AG04449 (cell line): ENCODE data around the gene KCTD1.

Experiments
- CTCF ChIA-PET: fragments of 350-600 bp; formaldehyde crosslinking; extraction: SDS; loops from one replicate; lab custom pipeline; 2021; ENCODE audit warnings: antibody characterized with exemption; lab: Yijun Ruan, JAX
- POLR2A ChIA-PET: fragments of 400-600, 350-600 bp; formaldehyde crosslinking; extraction: SDS; loops from one replicate; lab custom pipeline; 2020; ENCODE audit warnings: antibody characterized with exemption, inconsistent platforms; lab: Yijun Ruan, JAX
- DNase-seq: peaks from one replicate; pipeline ENCODE4 v3.0.0-alpha.2; 2010; ENCODE audit warnings: low read depth, low spot score
- H3K4me3 ChIP-seq: 2 replicates; pipeline ENCODE4 v1.5.1; 2011; ENCODE audit warnings: low read depth, mild to moderate bottlenecking, control low read depth, low read length
- CTCF ChIP-seq: IDR thresholded peaks from one replicate; pipeline ENCODE4 v1.5.1; 2011; ENCODE audit warnings: mild to moderate bottlenecking, moderate library complexity, low read length, control low read depth, inconsistent platforms; ENCODE audit not compliant: insufficient read depth; ENCODE audit errors: missing control alignments

The KCTD1 gene

DNA sequence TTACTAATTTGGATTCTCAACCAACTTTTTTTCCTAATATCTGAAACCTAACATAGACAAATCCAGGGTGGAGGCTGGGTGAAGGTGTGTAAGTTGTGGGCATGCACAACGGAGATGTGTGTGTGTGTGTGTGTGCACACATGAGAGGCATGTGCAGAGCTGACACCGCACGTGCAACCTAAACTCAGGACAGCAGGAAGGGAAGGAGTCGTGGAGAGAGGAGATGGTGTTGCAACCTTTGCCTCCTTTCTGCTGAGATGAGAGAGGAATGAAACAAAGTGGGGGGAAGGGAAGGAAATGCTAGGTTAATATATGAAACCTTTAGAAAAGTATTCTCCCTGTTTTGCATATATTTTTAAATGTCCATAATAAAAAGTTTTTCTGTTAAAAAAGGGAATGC lies 64.7 kb downstream of the KCTD1 start:
- ChIA-PET CTCF (no interaction called here), POLR2A (interaction anchor here (0.6 kb wide), 1 partner anchor 82 kb away, joined by 3 read pairs; no protein-coding TSS in a partner anchor)
- no peak overlapping the region for H3K4me3 ChIP-seq
- DNase-seq = no peak
- no peak for TF ChIP-seq CTCF

DNA sequence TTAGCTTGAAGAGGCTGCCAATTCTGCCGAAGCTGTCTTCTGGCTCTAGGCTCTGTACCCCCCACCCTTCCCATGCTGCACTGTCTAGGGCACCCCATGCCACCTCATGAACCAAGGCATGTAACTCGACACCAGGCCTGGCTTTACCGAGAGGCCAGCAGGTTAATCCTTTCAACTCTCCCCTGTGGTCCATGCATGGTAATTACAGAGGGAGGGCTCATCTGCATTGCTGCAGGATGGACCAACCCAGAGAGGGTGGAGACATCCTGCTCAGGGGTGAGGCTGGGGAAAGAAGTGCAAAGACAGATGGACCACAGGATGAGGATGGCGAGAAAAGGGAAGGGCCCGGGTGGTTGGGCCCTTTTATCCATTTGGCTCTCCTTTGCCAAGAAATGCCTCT lies 65.8 kb downstream of the KCTD1 start:
- ChIA-PET POLR2A (no interaction called here), CTCF (no interaction called here)
- TF ChIP-seq CTCF = no peak
- no peak for DNase-seq
- no peak overlapping the region for H3K4me3 ChIP-seq

- ChIA-PET POLR2A (interaction anchor here (0.6 to 1.0 kb wide), 2 partner anchors 40 to 68 kb away, joined by 3 to 5 read pairs; no protein-coding TSS in a partner anchor), CTCF (interaction anchor here (1.1 to 2.0 kb wide), 4 partner anchors 9 to 98 kb away, joined by 3 to 5 read pairs (median 4); partner anchors contain the start of gene KCTD1)
- no peak for TF ChIP-seq CTCF
- 0 out of 2 replicates have a peak overlapping the region, but pooled peaks have one; percentile 3 for H3K4me3 ChIP-seq
- peak; percentile 84 for DNase-seq
Measured at GRCh38 chr18:26480897-26481795, 67.2 kb downstream of the KCTD1 start.

DNA sequence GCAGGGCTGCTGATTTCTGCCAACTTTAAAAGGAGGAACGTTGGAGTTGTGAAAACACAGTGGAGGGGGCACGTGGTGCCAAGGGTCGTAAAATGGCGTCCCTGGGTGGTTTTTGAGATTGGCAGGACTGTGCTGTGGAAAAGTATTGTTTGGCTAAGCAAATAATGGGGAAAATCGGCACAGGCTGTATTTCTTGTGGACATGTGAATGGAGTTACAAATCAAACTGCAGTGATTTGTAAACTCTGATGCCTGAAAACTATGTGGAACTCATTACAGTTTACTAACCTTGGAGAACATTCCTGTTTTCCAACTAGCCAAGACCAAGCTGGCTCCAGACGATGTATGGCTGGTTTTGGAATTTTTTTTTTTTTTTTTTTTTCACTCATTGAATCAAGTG lies 68.7 kb downstream of the KCTD1 start:
- no peak overlapping the region for H3K4me3 ChIP-seq
- ChIA-PET CTCF (interaction anchor here (0.7 to 2.0 kb wide), 4 partner anchors 9 to 68 kb away, joined by 3 to 5 read pairs (median 4); partner anchors contain the start of gene KCTD1), POLR2A (no interaction called here)
- DNase-seq = no peak
- TF ChIP-seq CTCF = no peak

DNA sequence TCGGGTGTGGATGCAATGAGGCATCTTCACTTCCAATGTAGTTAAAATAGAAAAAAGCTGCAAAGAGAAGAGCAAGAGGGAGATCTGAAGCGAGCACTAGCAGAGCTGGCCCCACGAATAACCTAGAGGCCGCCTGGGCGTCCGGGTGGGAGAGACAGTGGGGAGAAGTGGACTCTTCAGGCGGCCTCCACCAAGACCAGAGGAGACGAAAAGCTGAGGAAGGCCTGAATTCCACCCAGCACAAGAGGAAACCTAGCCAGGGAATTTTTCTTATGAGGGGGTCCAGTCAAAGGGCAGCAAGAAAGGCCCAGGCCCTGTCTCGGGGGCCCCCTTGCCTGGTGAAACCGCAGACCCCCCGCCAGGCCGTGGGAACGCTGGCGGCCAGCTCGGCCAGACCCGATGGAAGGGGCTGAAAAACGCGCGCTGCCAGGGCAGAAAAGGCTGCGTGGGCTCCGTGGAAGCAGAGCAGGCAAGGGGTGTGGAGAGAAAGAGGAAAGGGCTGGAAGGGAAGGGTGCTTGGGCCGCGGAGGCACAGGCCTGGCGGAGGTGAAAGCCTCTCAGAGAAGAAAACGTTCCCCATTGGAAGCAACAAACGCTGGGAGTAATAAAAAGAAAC lies 69.2 kb downstream of the KCTD1 start:
- H3K4me3 ChIP-seq = no peak overlapping the region
- POLR2A ChIA-PET = no interaction called here
- no peak for TF ChIP-seq CTCF
- no peak for DNase-seq
- CTCF ChIA-PET = interaction anchor here (1.4 to 1.8 kb wide), 3 partner anchors 10 to 95 kb away, joined by 5 read pairs; no protein-coding TSS in a partner anchor
